Measurements from ENCODE around the gene SEMA3G.

- no peak for TF ChIP-seq EZH2 (IDR thresholded peaks at IDR 0.05; ENCODE audit: low read depth, unreplicated experiment)
- no peak for TF ChIP-seq EZH2phosphoT487 (IDR thresholded peaks at IDR 0.05; ENCODE audit: unreplicated experiment)
- TF ChIP-seq CTCF (conservative IDR thresholded peaks at IDR 0.05; ENCODE audit: low read depth in 2 of 2), result no peak
- TF ChIP-seq ETS1 (IDR thresholded peaks at IDR 0.05), result no peak
- TF ChIP-seq POLR2AphosphoS5 (IDR thresholded peaks at IDR 0.05; ENCODE audit: low read depth), result no peak
- TF ChIP-seq CREB1 (CRISPR knock-in tag; IDR thresholded peaks at IDR 0.05; ENCODE audit: low read depth), result no peak
- TF ChIP-seq NANOG (IDR thresholded peaks at IDR 0.05; ENCODE audit: borderline replicate concordance), result no peak
- TF ChIP-seq JUNB (IDR thresholded peaks at IDR 0.05; ENCODE audit: unreplicated experiment), result no peak
- no peak for TF ChIP-seq ZNF462 (CRISPR knock-in tag; IDR thresholded peaks at IDR 0.05)
- TF ChIP-seq REST (IDR thresholded peaks at IDR 0.05; ENCODE audit: unreplicated experiment), result no peak
- TF ChIP-seq ZNF114 (CRISPR knock-in tag; IDR thresholded peaks at IDR 0.05), result no peak
- no peak for TF ChIP-seq STAT1 (IDR thresholded peaks at IDR 0.05; ENCODE audit: unreplicated experiment)
- TF ChIP-seq ZNF331 (CRISPR knock-in tag; IDR thresholded peaks at IDR 0.05; ENCODE audit: low read depth), result no peak
These were observed 13.3 kb upstream of the SEMA3G start for GRCh38 chr3:52458031-52458760.

Data from GM23338 (cell line).